ENCODE measurements around the gene ACER2.

The ACER2 gene

GRCh38 chr9:19456996-19457692 lies 48.3 kb downstream of the ACER2 start:
- DNase-seq: peak; percentile 81

- DNase-seq: no peak
Measured at GRCh38 chr9:19457693-19458009, 48.8 kb downstream of the ACER2 start.

- DNase-seq: no peak
Measured at GRCh38 chr9:19460243-19460642, 51.4 kb downstream of the ACER2 start.

GRCh38 chr9:19461135-19461534 lies 52.3 kb downstream of the ACER2 start:
- no peak for DNase-seq

- DNase-seq: no peak
Measured at GRCh38 chr9:19464061-19464763, 55.4 kb downstream of the ACER2 start.

- no peak for DNase-seq
Measured at GRCh38 chr9:19464764-19465585, 56.2 kb downstream of the ACER2 start.

- DNase-seq: no peak
Measured at GRCh38 chr9:19465586-19466279, 56.9 kb downstream of the ACER2 start.

- no peak for DNase-seq
Measured at GRCh38 chr9:19466280-19466639, 57.5 kb downstream of the ACER2 start.

- no peak for DNase-seq
Measured at GRCh38 chr9:19469271-19469670, 60.5 kb downstream of the ACER2 start.

GRCh38 chr9:19470567-19470966 lies 61.8 kb downstream of the ACER2 start:
- DNase-seq: no peak

- no peak for DNase-seq
Measured at GRCh38 chr9:19470981-19471650, 62.3 kb downstream of the ACER2 start.

- peak; percentile 19 for DNase-seq
Measured at GRCh38 chr9:19471737-19472648, 63.2 kb downstream of the ACER2 start.

- DNase-seq: no peak
Measured at GRCh38 chr9:19473605-19474004, 64.8 kb downstream of the ACER2 start.

- DNase-seq: no peak
Measured at GRCh38 chr9:19479874-19480273, 71.1 kb downstream of the ACER2 start.

GRCh38 chr9:19480345-19480744 lies 71.5 kb downstream of the ACER2 start:
- DNase-seq: no peak

- no peak for DNase-seq
Measured at GRCh38 chr9:19481121-19481870, 72.5 kb downstream of the ACER2 start.

GRCh38 chr9:19481971-19482404 lies 73.2 kb downstream of the ACER2 start:
- no peak for DNase-seq

GRCh38 chr9:19484699-19485098 lies 75.9 kb downstream of the ACER2 start:
- DNase-seq: no peak

- DNase-seq: peak; percentile 37
Measured at GRCh38 chr9:19485193-19485592, 76.4 kb downstream of the ACER2 start.

GRCh38 chr9:19486803-19487202 lies 78.0 kb downstream of the ACER2 start:
- no peak for DNase-seq

- DNase-seq: no peak
Measured at GRCh38 chr9:19488721-19489120, 79.9 kb downstream of the ACER2 start.

All from NCI-H510A treated with DMSO at 0.1 percent for 48 hours (cell line).